Cardiac muscle cell (in vitro differentiated cells and primary cell): ENCODE data around the gene THPO. TPM values are rescaled to one million over a fixed set of nuclear protein-coding genes. Genes with fewer than 3 reads are reported as not detected.

Experiments
- DNase-seq, 2 donors: peaks; one replicate each; pipeline versions ENCODE4 v3.0.0 to v3.0.0-alpha.2; 2010 to 2017; ENCODE audit warnings: low read depth in 1 of 2, low spot score in 1 of 2
- H3K27ac ChIP-seq: fragments of 200-600 bp; sonication (generic); 2 replicates; pipeline ENCODE4 v1.5.1; 2016
- H3K27me3 ChIP-seq: fragments of 200-600 bp; sonication (generic); 2 replicates; pipeline ENCODE4 v1.6.0; 2016; ENCODE audit warnings: control low read depth
- H3K36me3 ChIP-seq: fragments of 200-600 bp; sonication (generic); 2 replicates; pipeline ENCODE4 v1.5.1; 2016; ENCODE audit warnings: control low read depth
- H3K4me1 ChIP-seq: fragments of 200-600 bp; sonication (generic); 2 replicates; pipeline ENCODE4 v1.8.1; 2017; ENCODE audit warnings: low read depth, mild to moderate bottlenecking, mixed run types
- H3K4me3 ChIP-seq: fragments of 200-600 bp; sonication (generic); 2 replicates; pipeline ENCODE4 v1.5.1; 2016; ENCODE audit warnings: mild to moderate bottlenecking
- H3K9me3 ChIP-seq: fragments of 200-600 bp; sonication (generic); 2 replicates; pipeline ENCODE4 v1.5.1; 2017; ENCODE audit warnings: low read depth, mild to moderate bottlenecking, control low read depth
- CTCF ChIP-seq: IDR thresholded peaks from 2 replicates; pipeline ENCODE4 v1.5.1; 2012; ENCODE audit warnings: low read depth, mild to moderate bottlenecking, low read length
- polyA plus RNA-seq: library from polyadenylated mRNA; unstranded; fragments of >200 nt; fragmentation: Nextera tagmentation; extraction: Ambion mirVana; gene quantifications from 2 replicates; pipeline ENCODE4 v1.2.1, GENCODE V29; 2016
- total RNA-seq: library from RNA; depleted of rRNA; stranded (reverse); fragments of >200 nt; gene quantifications from 2 replicates; pipeline ENCODE4 v1.2.3, GENCODE V29; 2016

THPO gene
- total and polyA plus RNA-seq, 2 experiments from 2014 or later: 3.0 to 3.5 TPM

GRCh38 chr3:184379358-184380184, 1.6 kb upstream of the THPO start, which contains the start of gene CHRD:
Gene CHRD, plus strand, starts transcription at chr3:184380054. Its CDS starts 265 bp downstream, at chr3:184380319.
- no peaks in the 10 kb centered on the region for H3K9me3 ChIP-seq
- peaks cover 14% of the 10 kb centered on the region for H3K27me3 ChIP-seq
- H3K27ac ChIP-seq: no peak within 1 kb of the TSS
- TF ChIP-seq CTCF: no peak
- peak in 1 of 2 donors; percentile 37 for DNase-seq
- H3K4me1 ChIP-seq: peaks cover 5% of the 10 kb centered on the region
- peak within 1 kb of the TSS; percentile 61 for H3K4me3 ChIP-seq
- no peaks in the 10 kb centered on the region for H3K36me3 ChIP-seq

- DNase-seq: no peak
- no peaks in the 10 kb centered on the region for H3K9me3 ChIP-seq
- H3K27ac ChIP-seq: no peak overlapping the region
- H3K27me3 ChIP-seq: peaks cover 14% of the 10 kb centered on the region
- no peak overlapping the region for H3K4me3 ChIP-seq
- no peaks in the 10 kb centered on the region for H3K36me3 ChIP-seq
- no peak for TF ChIP-seq CTCF
- H3K4me1 ChIP-seq: peaks cover 5% of the 10 kb centered on the region
Measured at GRCh38 chr3:184378651-184379357, 797 bp upstream of the THPO start.

GRCh38 chr3:184377374-184377773, 633 bp downstream of the THPO start:
- Histone ChIP-seq H3K27ac (no peak overlapping the region), H3K9me3 (no peaks in the 10 kb centered on the region), H3K4me1 (peaks cover 5% of the 10 kb centered on the region), H3K4me3 (no peak overlapping the region), H3K27me3 (peaks cover 14% of the 10 kb centered on the region), H3K36me3 (no peaks in the 10 kb centered on the region)
- TF ChIP-seq CTCF: no peak
- DNase-seq: no peak

- no peak overlapping the region for H3K27ac ChIP-seq
- H3K9me3 ChIP-seq: no peaks in the 10 kb centered on the region
- peaks cover 5% of the 10 kb centered on the region for H3K4me1 ChIP-seq
- H3K36me3 ChIP-seq: no peaks in the 10 kb centered on the region
- H3K4me3 ChIP-seq: no peak overlapping the region
- no peak for TF ChIP-seq CTCF
- peaks cover 5% of the 10 kb centered on the region for H3K27me3 ChIP-seq
- no peak for DNase-seq
Measured at GRCh38 chr3:184375747-184376461, 2.1 kb downstream of the THPO start.

- H3K36me3 ChIP-seq: peaks cover 1% of the 10 kb centered on the region
- DNase-seq: no peak
- no peak for TF ChIP-seq CTCF
- H3K4me3 ChIP-seq: no peak overlapping the region
- no peaks in the 10 kb centered on the region for H3K27me3 ChIP-seq
- peaks cover 5% of the 10 kb centered on the region for H3K4me1 ChIP-seq
- no peak overlapping the region for H3K27ac ChIP-seq
- no peaks in the 10 kb centered on the region for H3K9me3 ChIP-seq
Measured at GRCh38 chr3:184373422-184373821, 4.6 kb downstream of the THPO start.
